ENCODE results near the gene B4GALT2. TPM values are rescaled to one million over a fixed set of nuclear protein-coding genes. Genes with fewer than 3 reads are reported as not detected.

Gene B4GALT2
- total RNA-seq, 1 experiment from 2014 or later, result 70.9 TPM

DNA sequence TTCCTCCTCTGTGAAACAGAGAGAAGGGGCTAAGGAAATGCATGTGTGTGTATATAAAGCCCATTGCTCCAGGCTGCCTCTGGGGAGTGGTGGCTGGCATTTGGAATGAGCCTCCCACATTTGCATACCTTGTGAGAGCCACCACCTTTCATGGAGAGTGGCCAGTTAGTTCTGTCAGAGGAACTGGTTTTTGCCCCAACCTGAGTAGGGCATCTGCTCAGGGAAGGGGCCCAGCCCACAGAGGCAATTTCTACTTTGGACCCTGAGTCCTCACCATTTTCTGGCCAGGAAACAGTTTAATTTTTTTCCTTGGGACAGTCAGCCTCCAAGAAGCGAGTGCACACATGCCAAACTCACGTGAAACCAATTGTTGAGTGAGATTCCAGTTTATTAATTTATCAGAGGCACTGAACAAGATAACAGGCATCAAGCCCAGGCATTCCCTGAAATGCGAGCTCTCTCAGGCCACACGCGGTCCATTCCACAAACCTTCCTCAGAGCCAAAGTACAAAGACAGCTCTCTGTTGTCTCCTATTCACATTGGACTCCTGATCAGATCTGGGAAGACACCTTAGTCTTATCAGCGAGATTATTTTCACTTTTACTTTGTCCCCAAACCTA lies 53.3 kb downstream of the B4GALT2 start:
- H3K27ac ChIP-seq (ENCODE audit: insufficient read length, low read depth, low read length), result no peak overlapping the region
- peaks cover 42 to 43% of the 10 kb centered on the region in 2 experiments for H3K4me1 Mint-ChIP-seq
- H2BK5ac ChIP-seq (ENCODE audit: insufficient read length, low read length), result no peak overlapping the region
- H3K27ac Mint-ChIP-seq, result peak overlapping the region; percentile 94 to 98 (median 96); a peak in 6 of 7 replicates
- WGBS (ENCODE audit: extremely low coverage, insufficient read length, low lambda C conversion rate), result no CpG with 5 or more reads among the region's 6 CpGs
- H3K9me3 ChIP-seq (ENCODE audit: control insufficient read depth, low read depth, low read length), result no peaks in the 10 kb centered on the region
- peaks cover 7% of the 10 kb centered on the region for H3K27me3 Mint-ChIP-seq (ENCODE audit: low read depth)
- H2AK5ac ChIP-seq (ENCODE audit: insufficient read length, low read length), result no peak overlapping the region
- H3K79me1 ChIP-seq (ENCODE audit: insufficient read depth, low read depth, low read length, poor library complexity, severe bottlenecking), result no peaks in the 10 kb centered on the region
- TF ChIP-seq, protein P1, sequence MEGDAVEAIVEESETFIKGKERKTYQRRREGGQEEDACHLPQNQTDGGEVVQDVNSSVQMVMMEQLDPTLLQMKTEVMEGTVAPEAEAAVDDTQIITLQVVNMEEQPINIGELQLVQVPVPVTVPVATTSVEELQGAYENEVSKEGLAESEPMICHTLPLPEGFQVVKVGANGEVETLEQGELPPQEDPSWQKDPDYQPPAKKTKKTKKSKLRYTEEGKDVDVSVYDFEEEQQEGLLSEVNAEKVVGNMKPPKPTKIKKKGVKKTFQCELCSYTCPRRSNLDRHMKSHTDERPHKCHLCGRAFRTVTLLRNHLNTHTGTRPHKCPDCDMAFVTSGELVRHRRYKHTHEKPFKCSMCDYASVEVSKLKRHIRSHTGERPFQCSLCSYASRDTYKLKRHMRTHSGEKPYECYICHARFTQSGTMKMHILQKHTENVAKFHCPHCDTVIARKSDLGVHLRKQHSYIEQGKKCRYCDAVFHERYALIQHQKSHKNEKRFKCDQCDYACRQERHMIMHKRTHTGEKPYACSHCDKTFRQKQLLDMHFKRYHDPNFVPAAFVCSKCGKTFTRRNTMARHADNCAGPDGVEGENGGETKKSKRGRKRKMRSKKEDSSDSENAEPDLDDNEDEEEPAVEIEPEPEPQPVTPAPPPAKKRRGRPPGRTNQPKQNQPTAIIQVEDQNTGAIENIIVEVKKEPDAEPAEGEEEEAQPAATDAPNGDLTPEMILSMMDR (conservative IDR thresholded peaks at IDR 0.05), result no peak
- H3K23me2 ChIP-seq (ENCODE audit: insufficient read length, low read depth, low read length, poor library complexity, severe bottlenecking), result peaks cover 7% of the 10 kb centered on the region
- H4K5ac ChIP-seq (ENCODE audit: insufficient read length, low read depth, low read length), result no peak overlapping the region
- H3K4me1 ChIP-seq (ENCODE audit: insufficient read depth, low read length), result peaks cover 9% of the 10 kb centered on the region; the same call in 1 of the 2 replicates
- peak; percentile 42 for DNase-seq
- H4K8ac ChIP-seq (replicated peaks; ENCODE audit: insufficient read length, low read depth, low read length), result no peak overlapping the region
- peak overlapping the region; percentile 91 to 96 for H3K4me3 Mint-ChIP-seq
- no peak overlapping the region for H2BK20ac ChIP-seq (ENCODE audit: low read depth, low read length, poor library complexity, severe bottlenecking)
- peaks cover 4 to 11% (median 5%) of the 10 kb centered on the region in 3 experiments; a peak in 4 of 7 replicates for H3K36me3 Mint-ChIP-seq (ENCODE audit: insufficient read depth in 1 of 3, low read depth in 3 of 3)
- H3K79me2 ChIP-seq (ENCODE audit: insufficient read depth, low read length), result no peaks in the 10 kb centered on the region
- no peak overlapping the region for H3K23ac ChIP-seq (ENCODE audit: insufficient read length, low read depth, low read length)
- H3K4ac ChIP-seq (ENCODE audit: low read depth, low read length), result no peak overlapping the region
- no peak overlapping the region for H3K56ac ChIP-seq (ENCODE audit: insufficient read length, low read depth, low read length)
- H3K9me3 Mint-ChIP-seq, result no peaks in the 10 kb centered on the region
- H4K20me1 ChIP-seq (ENCODE audit: control insufficient read depth, insufficient read depth, insufficient read length), result no peaks in the 10 kb centered on the region
- no peak overlapping the region for H3K9ac ChIP-seq (ENCODE audit: extremely low read depth, insufficient read length, low read length)
- no peak overlapping the region for H3K18ac ChIP-seq (ENCODE audit: insufficient read length, low read depth, low read length)
- no peak overlapping the region for H2BK15ac ChIP-seq (ENCODE audit: low read depth, low read length)
- no peak overlapping the region for H3K14ac ChIP-seq (ENCODE audit: insufficient read depth, low read length)
- peak overlapping the region; percentile 42 for H3K4me2 ChIP-seq (ENCODE audit: insufficient read depth, insufficient read length, low read length)
- H3K27me3 ChIP-seq (ENCODE audit: insufficient read depth, low read length), result no peaks in the 10 kb centered on the region
- no peak overlapping the region for H4K91ac ChIP-seq (ENCODE audit: insufficient read length, low read depth, low read length)
- no peak overlapping the region for H2BK120ac ChIP-seq (ENCODE audit: low read depth, low read length, poor library complexity, severe bottlenecking)
- H2AFZ ChIP-seq (ENCODE audit: low read length), result no peak overlapping the region
- no peak overlapping the region for H3T11ph ChIP-seq (ENCODE audit: low read length)
- no peak overlapping the region for H2BK12ac ChIP-seq (ENCODE audit: insufficient read length, low read depth, low read length)
